MM.1S (cell line): ENCODE results near the gene CCDC47.
"Not testable (repeated sequence)": the region's sequence is repeated elsewhere in the genome, so short reads cannot be mapped to it uniquely, and the experiment has no call there.

Experiments
- DNase-seq: peaks from one replicate; pipeline ENCODE4 v3.0.0-alpha.2; 2015
- H2AFZ ChIP-seq: fragments of 300-600 bp; sonication (generic); 2 replicates; pipeline ENCODE4 v1.6.0; 2016; ENCODE audit warnings: antibody characterized with exemption, low read length
- H3F3A ChIP-seq: fragments of 300-600 bp; sonication (generic); 2 replicates; pipeline ENCODE4 v1.6.1; 2016; ENCODE audit warnings: mild to moderate bottlenecking, antibody characterized with exemption, low read length, moderate library complexity, mixed read lengths; ENCODE audit not compliant: insufficient read depth
- H3K27ac ChIP-seq: fragments of 300-600 bp; sonication (generic); 2 replicates; pipeline ENCODE4 v1.5.1; 2016; ENCODE audit warnings: mild to moderate bottlenecking, low read length
- H3K27me3 ChIP-seq: fragments of 300-600 bp; sonication (generic); replicated peaks from 2 replicates; pipeline ENCODE4 v1.6.0; 2016; ENCODE audit warnings: low read length; ENCODE audit not compliant: insufficient read depth
- H3K36me3 ChIP-seq: fragments of 300-600 bp; sonication (generic); replicated peaks from 2 replicates; pipeline ENCODE4 v1.6.1; 2016; ENCODE audit warnings: mild to moderate bottlenecking, low read length, mixed read lengths; ENCODE audit not compliant: insufficient read depth
- H3K4me1 ChIP-seq: fragments of 300-600 bp; sonication (generic); 2 replicates; pipeline ENCODE4 v1.6.1; 2016; ENCODE audit warnings: low read length, mixed read lengths
- H3K4me2 ChIP-seq: fragments of 300-600 bp; sonication (generic); 2 replicates; pipeline ENCODE4 v1.6.0; 2016; ENCODE audit warnings: low read depth, low read length
- H3K4me3 ChIP-seq: fragments of 300-600 bp; sonication (generic); 2 replicates; pipeline ENCODE4 v1.5.1; 2016; ENCODE audit warnings: low read length, mixed read lengths
- H3K79me2 ChIP-seq: fragments of 300-600 bp; sonication (generic); 2 replicates; pipeline ENCODE4 v1.6.1; 2016; ENCODE audit warnings: mixed run types, low read length, mixed read lengths
- H3K9ac ChIP-seq: fragments of 300-600 bp; sonication (generic); 2 replicates; pipeline ENCODE4 v1.6.1; 2016; ENCODE audit warnings: low read length, mixed read lengths
- H3K9me2 ChIP-seq: fragments of 300-600 bp; sonication (generic); replicated peaks from 2 replicates; pipeline ENCODE4 v1.6.1; 2016; ENCODE audit warnings: mild to moderate bottlenecking, low read length, mixed read lengths; ENCODE audit not compliant: insufficient read depth
- H3K9me3 ChIP-seq: fragments of 300-600 bp; sonication (generic); replicated peaks from 2 replicates; pipeline ENCODE4 v1.6.1; 2016; ENCODE audit warnings: mild to moderate bottlenecking, low read length, mixed read lengths; ENCODE audit not compliant: insufficient read depth
- H4K20me1 ChIP-seq: fragments of 300-600 bp; sonication (generic); 2 replicates; pipeline ENCODE4 v1.6.1; 2016; ENCODE audit warnings: mild to moderate bottlenecking, low read length, moderate library complexity, mixed read lengths; ENCODE audit not compliant: insufficient read depth
- CTCF ChIP-seq: fragments of 300-600 bp; sonication (generic); IDR thresholded peaks from 2 replicates; pipeline ENCODE4 v1.5.1; 2016; ENCODE audit warnings: antibody characterized with exemption, low read length, mixed read lengths
- EZH2 ChIP-seq: fragments of 300-600 bp; sonication (generic); optimal IDR thresholded peaks from 2 replicates; pipeline ENCODE3; 2017; ENCODE audit warnings: low read depth, mild to moderate bottlenecking, antibody characterized with exemption, low read length, mixed read lengths
- EZH2phosphoT487 ChIP-seq: fragments of 300-600 bp; sonication (generic); IDR thresholded peaks from 2 replicates; pipeline ENCODE4 v1.6.1; 2018; ENCODE audit warnings: antibody characterized with exemption, low read length

Gene CCDC47

GRCh38 chr17:63735691-63736090 lies 37.7 kb downstream of the CCDC47 start:
- Histone ChIP-seq H3K27me3 (no peaks in the 10 kb centered on the region), H3K9me3 (no peaks in the 10 kb centered on the region), H3K27ac (no peak overlapping the region), H3K9ac (no peak overlapping the region), H4K20me1 (no peaks in the 10 kb centered on the region), H3K4me1 (no peaks in the 10 kb centered on the region), H3K4me3 (no peak overlapping the region), H3F3A (peaks cover 2% of the 10 kb centered on the region; the same call in 1 of the 2 replicates), H2AFZ (no peak overlapping the region), H3K9me2 (no peaks in the 10 kb centered on the region), H3K4me2 (no peak overlapping the region), H3K79me2 (peaks cover 9% of the 10 kb centered on the region), H3K36me3 (0 out of 2 replicates have a peak, but pooled peaks cover 2% of the 10 kb centered on the region)
- DNase-seq, result no peak
- no peak for TF ChIP-seq EZH2phosphoT487
- no peak for TF ChIP-seq CTCF
- no peak for TF ChIP-seq EZH2

- H2AFZ ChIP-seq, result no peak overlapping the region
- no peaks in the 10 kb centered on the region for H3F3A ChIP-seq
- H3K27ac ChIP-seq, result no peak overlapping the region
- no peak overlapping the region for H3K4me3 ChIP-seq
- no peak for TF ChIP-seq EZH2phosphoT487
- TF ChIP-seq EZH2, result no peak
- TF ChIP-seq CTCF, result no peak
- H3K9ac ChIP-seq, result no peak overlapping the region
- no peak overlapping the region for H3K4me2 ChIP-seq
- H3K27me3 ChIP-seq, result no peaks in the 10 kb centered on the region
- DNase-seq, result no peak
- H4K20me1 ChIP-seq, result no peaks in the 10 kb centered on the region; the same call in 1 of the 2 replicates
- H3K4me1 ChIP-seq, result no peaks in the 10 kb centered on the region
- H3K36me3 ChIP-seq, result no peaks in the 10 kb centered on the region
- H3K79me2 ChIP-seq, result no peaks in the 10 kb centered on the region
- no peaks in the 10 kb centered on the region for H3K9me2 ChIP-seq
- no peaks in the 10 kb centered on the region for H3K9me3 ChIP-seq
Observed at GRCh38 chr17:63722403-63722802, 51.0 kb downstream of the CCDC47 start.

- H4K20me1 ChIP-seq, H3K4me3 ChIP-seq, H3K9ac ChIP-seq, H3K4me2 ChIP-seq, H3K79me2 ChIP-seq, H3K9me3 ChIP-seq, H3K27me3 ChIP-seq, DNase-seq, H3K27ac ChIP-seq, H3K4me1 ChIP-seq, H2AFZ ChIP-seq, H3K9me2 ChIP-seq, H3F3A ChIP-seq, H3K36me3 ChIP-seq: not testable (repeated sequence)
Observed at GRCh38 chr17:63720194-63720593, 53.2 kb downstream of the CCDC47 start.

GRCh38 chr17:63718988-63719387 lies 54.4 kb downstream of the CCDC47 start:
- no peaks in the 10 kb centered on the region for H3K36me3 ChIP-seq
- no peak overlapping the region for H3K4me2 ChIP-seq
- H3K27ac ChIP-seq, result no peak overlapping the region
- H3K9ac ChIP-seq, result no peak overlapping the region
- H3K9me2 ChIP-seq, result no peaks in the 10 kb centered on the region
- no peaks in the 10 kb centered on the region for H3K9me3 ChIP-seq
- no peak for TF ChIP-seq EZH2phosphoT487
- TF ChIP-seq EZH2, result no peak
- TF ChIP-seq CTCF, result no peak
- H3K4me3 ChIP-seq, result no peak overlapping the region
- H4K20me1 ChIP-seq, result no peaks in the 10 kb centered on the region; the same call in 1 of the 2 replicates
- no peaks in the 10 kb centered on the region for H3K79me2 ChIP-seq
- H3F3A ChIP-seq, result no peaks in the 10 kb centered on the region
- no peak for DNase-seq
- no peaks in the 10 kb centered on the region for H3K27me3 ChIP-seq
- no peaks in the 10 kb centered on the region for H3K4me1 ChIP-seq
- no peak overlapping the region for H2AFZ ChIP-seq
